ENCODE results near the gene PRDX1.
A peak's percentile ranks its signal among the peaks of the same experiment; 100 is the strongest.

Gene PRDX1

DNA sequence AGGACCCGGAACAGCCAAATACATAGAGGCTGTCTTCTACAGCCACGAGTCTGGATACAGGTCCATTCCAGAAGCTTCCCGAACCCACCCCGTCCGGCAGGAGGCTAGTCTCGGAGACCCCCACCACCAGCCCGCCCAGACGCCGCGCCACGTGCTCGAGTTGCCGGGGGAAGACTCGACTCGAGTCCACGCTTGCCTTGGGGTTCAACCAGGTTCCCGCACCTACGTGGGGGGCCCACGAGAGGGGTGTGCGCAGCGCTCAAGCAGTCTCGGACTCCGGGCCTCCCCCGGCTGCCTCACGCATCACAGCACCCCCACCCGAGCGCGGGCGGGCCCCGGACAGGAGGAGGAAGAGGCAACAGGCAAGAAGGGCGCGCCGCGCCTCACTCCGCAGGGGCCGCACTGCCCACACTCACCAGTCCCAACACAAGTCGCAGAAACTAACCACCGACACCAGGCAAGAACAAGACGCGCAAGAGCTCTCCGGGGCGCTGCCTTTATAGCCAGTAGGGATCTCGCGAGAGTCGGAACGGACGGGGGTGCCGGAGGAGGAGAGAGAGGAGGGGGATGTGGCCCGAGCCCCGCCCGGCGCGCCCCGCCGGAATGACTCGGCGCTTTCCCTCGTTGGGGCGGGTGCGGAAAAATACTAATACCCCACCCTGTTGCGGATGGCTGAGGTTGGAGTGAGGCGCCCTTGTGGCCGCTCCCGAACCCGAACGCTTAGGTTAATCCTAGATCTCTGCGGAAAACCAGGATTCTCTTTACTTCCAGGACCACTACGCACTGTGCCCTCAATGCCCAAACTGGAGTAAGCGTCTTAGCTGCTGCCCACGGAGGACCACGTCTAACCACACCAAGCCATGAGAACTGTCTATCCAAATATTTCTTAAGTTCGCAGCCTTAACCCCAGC, at the start of gene PRDX1:
TSS of gene PRDX1 (minus strand) at position 472 of the 911 bp plus-strand sequence. CDS start 2,841 bp downstream, outside the sequence.
- DNase-seq, result peak; percentile 95 to 99 (median 98)
- intact Hi-C loops (cut with DNase I), result no loop called here

DNA sequence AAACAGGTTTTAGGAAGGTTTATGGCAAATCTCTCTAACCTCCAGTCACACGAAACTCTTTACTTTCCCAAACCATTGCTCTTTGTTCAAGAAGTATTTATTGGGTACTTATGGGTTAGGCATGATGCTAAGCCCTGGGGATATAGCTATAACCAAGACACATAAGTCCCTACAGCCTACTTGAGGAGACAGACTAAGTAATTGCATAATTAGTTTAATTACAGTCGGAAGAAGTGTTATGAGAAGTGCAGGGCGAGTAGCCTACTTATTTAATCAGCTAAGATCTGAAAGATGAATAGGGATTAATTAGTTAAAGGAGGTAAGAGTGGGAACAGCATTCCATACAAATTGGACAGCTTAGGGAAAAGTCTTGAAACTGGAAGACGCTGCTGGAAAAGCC, 48.9 kb upstream of the PRDX1 start:
- intact Hi-C loops (cut with DNase I), result loop anchor here (5.0 to 10.0 kb wide), 2 partner anchors 53 to 226 kb away; partner anchors contain the start of genes MUTYH and TOE1
- no peak for DNase-seq

GRCh38 chr1:45569962-45570581, 48.4 kb upstream of the PRDX1 start:
- intact Hi-C loops (cut with DNase I), result loop anchor here (5.0 to 10.0 kb wide), 3 partner anchors 53 to 225 kb away; partner anchors contain the start of genes MUTYH and TOE1
- DNase-seq, result peak; percentile 19 to 91 (median 79)

DNA sequence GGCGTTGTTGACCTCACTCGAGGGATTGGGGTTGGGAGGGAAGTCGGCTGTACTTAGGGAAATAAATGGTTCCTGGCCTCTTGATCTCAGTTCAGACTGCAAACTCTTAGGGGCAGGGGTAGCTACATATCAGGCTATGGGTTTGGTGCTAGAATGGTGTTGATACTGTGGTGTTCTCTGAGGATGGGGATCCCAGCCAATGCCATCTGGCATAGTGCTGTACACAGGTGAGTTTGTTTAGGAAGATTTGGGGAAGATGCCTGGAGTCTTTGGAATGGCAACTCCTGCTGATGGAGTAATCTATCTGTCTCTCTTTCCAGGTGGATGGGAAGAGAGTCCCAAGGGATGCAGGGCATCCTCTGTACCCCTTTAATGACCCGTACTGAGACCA, 47.9 kb upstream of the PRDX1 start:
- intact Hi-C loops (cut with DNase I), result loop anchor here (10.0 kb wide), 1 partner anchor 205 kb away; no protein-coding TSS in a partner anchor
- no peak for DNase-seq

GRCh38 chr1:45568421-45568820, 46.7 kb upstream of the PRDX1 start:
- no peak for DNase-seq
- intact Hi-C loops (cut with DNase I), result loop anchor here (10.0 kb wide), 1 partner anchor 204 kb away; no protein-coding TSS in a partner anchor

DNA sequence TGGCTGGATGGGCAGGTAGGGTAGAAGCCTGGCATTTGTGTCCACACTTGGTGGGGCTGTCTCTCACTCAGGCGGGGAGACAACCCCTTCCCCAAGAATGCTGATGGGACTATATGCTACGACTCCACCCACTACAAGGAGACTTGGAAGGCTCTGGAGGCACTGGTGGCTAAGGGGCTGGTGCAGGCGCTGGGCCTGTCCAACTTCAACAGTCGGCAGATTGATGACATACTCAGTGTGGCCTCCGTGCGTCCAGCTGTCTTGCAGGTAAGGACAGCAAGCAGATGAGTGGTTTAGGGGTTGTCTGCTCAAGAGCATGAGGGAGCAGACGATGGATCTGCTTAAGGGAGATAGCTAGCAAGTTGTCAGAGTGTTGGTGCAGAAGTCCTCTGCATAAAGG, 46.2 kb upstream of the PRDX1 start:
- DNase-seq, result no peak
- intact Hi-C loops (cut with DNase I), result loop anchor here (10.0 kb wide), 1 partner anchor 203 kb away; no protein-coding TSS in a partner anchor

DNA sequence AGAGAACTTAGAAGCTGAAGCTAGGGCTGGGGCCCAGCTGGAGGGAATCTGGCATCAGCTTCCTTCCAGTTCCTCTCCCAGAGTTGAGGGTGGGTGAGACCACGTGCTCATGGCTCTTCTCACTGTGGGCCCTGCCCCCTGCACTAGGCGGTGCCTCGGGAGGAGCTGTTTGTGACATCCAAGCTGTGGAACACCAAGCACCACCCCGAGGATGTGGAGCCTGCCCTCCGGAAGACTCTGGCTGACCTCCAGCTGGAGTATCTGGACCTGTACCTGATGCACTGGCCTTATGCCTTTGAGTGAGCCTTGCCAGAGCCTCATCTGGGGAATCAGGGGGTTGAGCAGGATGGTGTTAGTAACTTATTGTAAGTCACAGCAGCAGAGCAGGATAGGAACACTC, 45.0 kb upstream of the PRDX1 start:
- intact Hi-C loops (cut with DNase I), result loop anchor here (10.0 kb wide), 1 partner anchor 202 kb away; no protein-coding TSS in a partner anchor

DNA sequence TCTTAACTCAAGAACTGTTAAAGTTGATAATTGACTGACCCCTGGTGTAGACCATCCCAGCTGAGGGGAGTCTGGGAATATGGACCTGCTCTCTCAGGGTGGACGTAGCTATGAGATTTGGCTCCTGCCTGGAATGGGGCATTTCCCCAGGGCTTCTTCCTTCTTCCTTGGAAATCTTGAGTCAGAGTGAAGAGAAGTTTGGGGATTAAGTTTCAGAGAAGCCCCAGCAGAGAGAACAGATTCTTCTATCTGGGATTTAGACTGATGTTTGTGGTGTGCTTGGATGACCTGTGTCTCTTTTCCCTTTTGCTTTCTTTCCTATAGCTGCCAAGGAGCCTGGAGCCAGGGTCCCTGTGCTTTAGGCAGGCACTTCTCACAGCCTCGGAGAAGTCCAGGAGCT, 42.2 kb upstream of the PRDX1 start:
- no peak for DNase-seq
- intact Hi-C loops (cut with DNase I), result loop anchor here (10.0 kb wide), 1 partner anchor 199 kb away; no protein-coding TSS in a partner anchor

More for the DNA sequence above, 45.0 kb upstream of the PRDX1 start:
- DNase-seq, result peak in 9 of 42 donors; percentile 9 to 48 (median 27)

GRCh38 chr1:45557422-45557944, 35.8 kb upstream of the PRDX1 start:
- no peak for DNase-seq
- intact Hi-C loops (cut with DNase I), result no loop called here

DNA sequence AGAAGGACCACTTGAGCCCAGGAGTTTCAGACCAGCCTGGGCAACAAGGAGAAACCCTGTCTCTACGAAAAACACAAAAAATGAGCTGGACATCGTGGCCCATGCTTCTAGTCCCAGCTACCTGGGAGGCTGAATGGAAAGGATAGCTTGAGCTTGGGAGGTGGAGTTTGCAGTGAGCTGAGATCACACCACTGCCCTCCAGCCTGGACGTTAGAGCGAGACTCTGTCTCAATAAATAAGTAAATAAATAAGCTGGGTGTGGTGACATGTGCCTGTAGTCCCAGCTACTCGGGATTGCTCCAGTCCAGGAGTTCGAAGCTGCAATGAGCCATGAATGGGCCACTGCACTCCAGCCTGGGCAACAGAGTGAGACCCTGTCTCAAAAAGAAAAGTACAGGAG, 32.5 kb upstream of the PRDX1 start:
- intact Hi-C loops (cut with DNase I), result no loop called here
- DNase-seq, result no peak

DNA sequence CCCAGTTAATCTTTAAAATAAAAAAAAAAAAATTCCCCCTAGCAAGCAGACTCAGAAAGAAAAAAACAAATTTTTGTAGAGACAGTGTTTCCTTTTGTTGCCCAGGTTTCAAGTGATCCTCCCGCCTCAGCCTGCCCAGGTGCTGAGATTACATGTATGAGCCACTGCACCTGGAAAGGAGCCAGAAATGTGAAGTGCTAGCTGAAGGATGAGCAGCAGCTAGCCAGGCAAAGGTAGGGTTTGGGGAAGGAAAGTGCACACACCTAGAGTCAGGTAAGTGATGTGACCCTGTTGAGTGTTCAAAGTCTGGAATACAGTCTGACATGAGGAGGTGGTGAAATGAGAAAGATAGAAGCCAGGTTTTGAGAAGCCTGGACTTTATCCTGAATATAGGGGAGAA, 30.6 kb upstream of the PRDX1 start:
- intact Hi-C loops (cut with DNase I), result no loop called here
- no peak for DNase-seq

DNA sequence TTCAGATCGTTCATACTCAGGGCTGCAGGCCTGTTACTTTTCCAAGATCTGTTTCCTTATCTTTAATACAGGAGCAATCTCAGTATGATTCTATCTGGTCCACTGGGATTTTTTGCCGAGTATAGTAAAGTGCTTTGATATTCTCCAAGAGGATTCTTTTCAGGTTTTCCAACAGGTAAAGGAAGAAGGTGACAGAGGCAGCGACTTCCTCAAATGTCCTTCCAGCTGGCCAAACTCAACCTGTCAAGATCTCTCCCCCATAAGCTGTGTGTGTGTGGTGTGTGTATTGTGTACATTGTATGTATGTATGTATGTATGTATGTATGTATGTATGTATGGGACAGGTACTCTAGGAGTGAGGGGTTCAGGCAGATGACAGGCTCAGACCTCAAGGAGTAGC, 30.0 kb upstream of the PRDX1 start:
- DNase-seq, result no peak
- intact Hi-C loops (cut with DNase I), result no loop called here

DNA sequence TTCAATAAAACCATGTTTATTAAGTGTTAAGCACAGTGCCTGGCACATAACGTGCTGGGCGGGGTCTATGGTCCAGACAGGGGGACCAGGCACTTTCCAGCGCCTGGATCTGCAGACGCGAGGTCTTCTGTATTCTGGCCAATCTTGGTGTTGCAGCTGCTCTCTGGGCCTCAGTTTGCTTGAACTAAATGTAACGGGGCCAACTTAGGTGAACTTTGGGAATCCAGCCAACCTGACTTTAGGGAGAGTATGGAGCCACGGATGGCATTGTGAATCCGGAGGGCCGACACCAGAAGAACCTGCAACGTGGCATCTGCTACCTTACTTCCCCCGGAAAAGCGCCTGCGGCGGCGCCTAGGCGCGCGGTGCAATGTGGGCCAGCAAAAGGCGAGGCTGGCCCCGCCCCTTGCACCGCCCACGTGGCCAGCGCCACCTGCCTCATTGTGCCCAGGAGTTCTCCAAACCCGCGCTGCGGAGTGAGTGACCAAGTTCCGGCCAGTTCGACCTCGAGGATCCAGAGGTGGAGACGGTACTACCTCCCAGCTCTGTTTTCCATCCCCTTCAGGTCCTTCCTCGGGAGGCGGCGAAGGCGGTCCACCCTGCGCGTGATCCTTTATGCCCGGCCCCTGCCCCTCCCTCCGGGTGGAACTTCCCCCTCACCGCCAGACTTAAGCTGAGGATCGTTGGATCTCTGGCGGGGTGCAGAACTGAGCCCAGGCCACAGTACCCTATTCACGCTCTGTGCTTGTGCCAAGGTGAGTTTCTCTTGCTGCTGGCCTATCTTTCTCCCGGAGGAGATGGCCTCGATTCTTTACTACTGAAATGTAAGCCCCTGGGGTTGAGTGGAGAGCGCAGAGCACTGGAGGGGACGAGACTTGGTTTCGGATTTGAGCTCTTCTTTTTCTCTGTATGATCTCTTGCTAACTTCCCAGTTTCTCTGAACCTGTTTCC, 29.0 kb upstream of the PRDX1 start, which contains the start of gene AKR1A1:
TSS of gene AKR1A1 (plus strand) at position 426 of the 951 bp plus-strand sequence. CDS start 10,969 bp downstream, outside the sequence.
- DNase-seq, result peak; percentile 72 to 94 (median 88)
- intact Hi-C loops (cut with DNase I), result no loop called here

GRCh38 chr1:45545553-45546310, 24.0 kb upstream of the PRDX1 start:
- no peak for DNase-seq
- intact Hi-C loops (cut with DNase I), result no loop called here

- no peak for DNase-seq
- intact Hi-C loops (cut with DNase I), result no loop called here
Observed at GRCh38 chr1:45545019-45545493, 23.4 kb upstream of the PRDX1 start.

DNA sequence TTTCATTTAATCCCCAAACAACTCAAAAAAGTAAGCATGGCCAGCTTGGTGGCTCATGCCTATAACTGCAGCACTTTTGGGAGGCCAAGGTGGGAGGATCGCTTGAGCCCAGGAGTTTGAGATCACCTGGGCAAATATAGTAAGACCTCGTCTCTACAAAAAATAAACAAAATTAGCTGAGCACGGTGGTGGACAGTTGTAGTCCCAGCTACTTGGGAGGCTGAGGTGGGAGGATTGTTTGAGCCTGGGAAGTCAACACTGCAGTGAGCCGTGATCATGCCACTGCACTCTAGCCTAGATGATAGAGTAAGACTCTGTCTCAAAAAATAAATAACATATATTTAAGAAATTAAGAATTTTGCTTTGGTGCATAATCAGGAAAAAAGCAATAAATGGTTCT, 22.8 kb upstream of the PRDX1 start:
- DNase-seq, result no peak
- intact Hi-C loops (cut with DNase I), result no loop called here

DNA sequence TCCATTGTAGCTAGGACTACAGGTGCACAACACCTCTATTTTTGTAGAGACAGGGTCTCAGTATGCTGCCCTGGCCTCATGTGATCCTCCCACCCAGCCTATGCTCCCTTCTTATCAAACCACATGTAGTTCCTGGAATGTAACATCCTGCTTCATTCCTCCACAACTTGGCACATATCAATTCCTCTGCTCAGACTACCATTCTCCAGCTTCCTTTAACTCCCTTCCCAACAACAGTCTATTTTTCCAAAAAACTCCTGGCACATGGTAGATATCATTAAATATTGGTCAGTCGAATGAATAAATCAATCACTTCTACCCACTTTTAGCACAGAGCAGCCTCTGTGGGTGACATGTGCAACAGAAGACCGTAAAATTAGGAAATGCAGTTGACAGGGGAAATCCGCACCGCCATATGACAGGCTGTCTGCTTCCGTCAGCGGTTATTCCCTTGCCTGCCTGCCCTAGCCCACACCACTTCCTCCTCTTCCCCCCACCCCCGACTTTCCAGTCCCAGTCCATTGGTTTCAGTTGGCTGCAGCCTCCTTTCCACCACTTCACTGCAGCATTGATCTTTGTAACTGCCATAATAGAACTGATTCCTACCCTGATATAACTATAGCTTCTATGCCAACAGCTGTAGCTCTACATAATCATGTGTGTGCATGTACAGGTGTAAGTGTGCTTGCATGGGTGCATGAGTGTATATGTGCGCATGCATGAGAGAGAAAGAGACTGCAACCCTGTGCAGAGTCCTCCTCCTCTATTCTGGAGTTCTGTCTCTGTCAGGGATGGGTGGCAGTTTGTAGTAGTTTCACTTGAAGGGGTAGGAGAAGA, 22.1 kb upstream of the PRDX1 start:
- intact Hi-C loops (cut with DNase I), result no loop called here
- peak in 35 of 42 donors; percentile 16 to 68 (median 43) for DNase-seq

Measured in head of caudate nucleus (tissue), 42 donors.